NCI-H2081 treated with DMSO at 0.1 percent for 48 hours (cell line): ENCODE measurements around the gene OBI1.

Experiments
- DNase-seq: peaks from one replicate; lab custom pipeline; 2025; lab: John Stamatoyannopoulos, UW

Gene OBI1, protein sequence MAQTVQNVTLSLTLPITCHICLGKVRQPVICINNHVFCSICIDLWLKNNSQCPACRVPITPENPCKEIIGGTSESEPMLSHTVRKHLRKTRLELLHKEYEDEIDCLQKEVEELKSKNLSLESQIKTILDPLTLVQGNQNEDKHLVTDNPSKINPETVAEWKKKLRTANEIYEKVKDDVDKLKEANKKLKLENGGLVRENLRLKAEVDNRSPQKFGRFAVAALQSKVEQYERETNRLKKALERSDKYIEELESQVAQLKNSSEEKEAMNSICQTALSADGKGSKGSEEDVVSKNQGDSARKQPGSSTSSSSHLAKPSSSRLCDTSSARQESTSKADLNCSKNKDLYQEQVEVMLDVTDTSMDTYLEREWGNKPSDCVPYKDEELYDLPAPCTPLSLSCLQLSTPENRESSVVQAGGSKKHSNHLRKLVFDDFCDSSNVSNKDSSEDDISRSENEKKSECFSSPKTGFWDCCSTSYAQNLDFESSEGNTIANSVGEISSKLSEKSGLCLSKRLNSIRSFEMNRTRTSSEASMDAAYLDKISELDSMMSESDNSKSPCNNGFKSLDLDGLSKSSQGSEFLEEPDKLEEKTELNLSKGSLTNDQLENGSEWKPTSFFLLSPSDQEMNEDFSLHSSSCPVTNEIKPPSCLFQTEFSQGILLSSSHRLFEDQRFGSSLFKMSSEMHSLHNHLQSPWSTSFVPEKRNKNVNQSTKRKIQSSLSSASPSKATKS

GRCh38 chr13:78658630-78659449 lies at the start of gene OBI1:
TSS of gene OBI1 (minus strand) at chr13:78659155. CDS start at chr13:78659120, 35 bp downstream.
- DNase-seq, result peak; percentile 55

GRCh38 chr13:78701383-78701782 lies 42.4 kb upstream of the OBI1 start:
- DNase-seq, result no peak

GRCh38 chr13:78700121-78700910 lies 41.4 kb upstream of the OBI1 start:
- no peak for DNase-seq

- DNase-seq, result no peak
Measured at GRCh38 chr13:78689011-78689410, 30.1 kb upstream of the OBI1 start.

DNA sequence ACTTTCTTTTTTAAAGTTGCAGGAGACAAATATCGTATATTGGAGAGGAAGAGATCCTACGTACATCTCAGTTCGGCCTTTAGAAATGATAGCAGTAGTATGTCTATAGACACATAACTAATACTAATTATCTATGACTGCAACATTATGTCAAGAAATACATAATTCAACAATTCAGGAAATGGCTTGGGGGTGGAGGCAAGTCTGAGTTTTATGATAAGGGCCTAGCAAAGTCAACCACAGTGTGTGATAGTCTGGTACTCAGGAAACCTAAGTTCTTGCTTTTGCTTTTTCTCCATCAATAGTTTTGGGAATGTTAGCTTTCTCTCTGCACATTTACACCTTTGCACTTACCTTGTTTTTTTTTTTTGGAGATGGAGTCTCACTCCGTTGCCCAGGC lies 27.5 kb upstream of the OBI1 start:
- DNase-seq, result no peak

- DNase-seq, result peak; percentile 36
Measured at GRCh38 chr13:78680576-78681350, 21.8 kb upstream of the OBI1 start.

GRCh38 chr13:78680115-78680561 lies 21.2 kb upstream of the OBI1 start:
- DNase-seq, result peak; percentile 36

GRCh38 chr13:78679329-78679728 lies 20.4 kb upstream of the OBI1 start:
- no peak for DNase-seq

DNA sequence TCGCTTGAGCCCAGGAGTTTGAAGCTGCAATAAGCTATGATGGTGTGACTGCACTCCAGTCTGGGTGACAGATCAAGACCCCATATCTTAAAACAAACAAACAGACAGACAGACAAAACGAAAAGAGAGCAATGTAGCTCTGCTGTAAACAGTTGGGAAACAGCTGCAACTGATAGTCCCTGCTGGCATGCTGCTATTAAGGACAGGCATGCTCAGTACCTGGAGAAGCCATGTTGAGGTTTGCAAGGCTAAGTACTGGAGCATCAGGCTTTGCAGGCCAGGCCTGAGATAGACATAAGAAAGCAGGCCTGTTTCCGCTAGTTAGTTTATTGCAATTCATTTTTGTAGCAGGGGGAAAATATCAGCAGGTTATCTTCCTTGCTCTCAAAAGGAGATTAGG lies 16.2 kb upstream of the OBI1 start:
- DNase-seq, result no peak

GRCh38 chr13:78674638-78675037 lies 15.7 kb upstream of the OBI1 start:
- no peak for DNase-seq

DNA sequence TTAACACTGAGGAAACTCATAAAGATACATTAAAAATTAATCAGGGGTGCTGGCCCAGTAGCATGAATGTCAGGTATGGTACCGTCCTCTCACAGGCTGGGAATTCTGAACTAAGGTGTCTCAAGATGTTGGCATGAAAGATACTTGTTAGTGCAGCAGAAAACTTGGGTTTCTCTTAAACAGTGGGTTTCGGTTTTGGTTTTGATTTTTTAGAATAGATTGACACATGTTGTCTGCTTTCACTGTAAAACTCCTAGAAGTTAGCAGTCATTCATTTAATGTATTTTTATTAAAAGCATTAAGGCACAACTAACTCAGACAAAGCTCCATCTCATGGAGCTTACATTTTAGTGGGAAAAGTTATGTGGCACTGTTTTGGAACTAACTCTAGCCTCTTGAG lies 3.5 kb upstream of the OBI1 start:
- DNase-seq, result no peak

GRCh38 chr13:78660495-78660857 lies 1.5 kb upstream of the OBI1 start:
- DNase-seq, result no peak

- DNase-seq, result no peak
Measured at GRCh38 chr13:78659732-78660494, 958 bp upstream of the OBI1 start.

DNA sequence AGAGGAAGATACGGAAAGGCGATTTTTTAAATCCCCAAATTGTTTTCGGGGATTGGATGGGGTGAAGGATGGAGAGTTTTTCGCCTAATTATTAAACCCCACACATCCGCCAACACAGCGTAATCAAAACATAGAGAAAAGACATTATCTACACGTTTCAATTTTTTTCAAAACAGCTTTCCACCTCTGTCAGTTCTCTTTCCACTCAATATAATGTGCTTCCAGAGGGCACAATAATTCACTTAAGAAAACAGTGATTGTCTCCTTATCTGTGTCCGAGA lies 435 bp upstream of the OBI1 start:
- DNase-seq, result no peak

GRCh38 chr13:78657699-78658629 lies 991 bp downstream of the OBI1 start:
- no peak for DNase-seq

GRCh38 chr13:78655906-78656305 lies 3.0 kb downstream of the OBI1 start:
- no peak for DNase-seq

GRCh38 chr13:78655007-78655406 lies 3.9 kb downstream of the OBI1 start:
- no peak for DNase-seq

- no peak for DNase-seq
Measured at GRCh38 chr13:78652651-78653050, 6.3 kb downstream of the OBI1 start.

GRCh38 chr13:78650717-78651083 lies 8.3 kb downstream of the OBI1 start:
- no peak for DNase-seq
